Cardiac fibroblast (primary cell): ENCODE measurements around the gene DNAJC5G.

Source experiments
- DNase-seq, 2 donors: peaks; one replicate each; pipeline versions ENCODE4 v3.0.0 to v3.0.0-alpha.2; 2010; ENCODE audit warnings: low read depth in 2 of 2
- H3K4me3 ChIP-seq, 2 donors: replicated peaks in 1 of 2; 1 replicate in 1 of 2; 2 replicates in 1 of 2; pipeline ENCODE4 v1.5.1; 2011; ENCODE audit warnings: low read depth in 2 of 2, low read length in 2 of 2, mild to moderate bottlenecking in 2 of 2, moderate library complexity in 1 of 2
- CTCF ChIP-seq: IDR thresholded peaks from one replicate; pipeline ENCODE4 v1.5.1; 2011; ENCODE audit warnings: low read depth, mild to moderate bottlenecking, low read length, inconsistent platforms

DNAJC5G gene

GRCh38 chr2:27275211-27276150 is at the start of gene DNAJC5G:
TSS of gene DNAJC5G (plus strand) at chr2:27275433. CDS start at chr2:27276729, 1,296 bp downstream.
- H3K4me3 ChIP-seq: no peak within 1 kb of the TSS
- DNase-seq: no peak
- TF ChIP-seq CTCF: no peak

- DNase-seq: no peak
- no peak for TF ChIP-seq CTCF
Observed at GRCh38 chr2:27225526-27225925, 49.7 kb upstream of the DNAJC5G start.

GRCh38 chr2:27227501-27227900 is 47.7 kb upstream of the DNAJC5G start:
- TF ChIP-seq CTCF: no peak
- DNase-seq: no peak

More at GRCh38 chr2:27225526-27225925, 49.7 kb upstream of the DNAJC5G start:
- no peak overlapping the region for H3K4me3 ChIP-seq

GRCh38 chr2:27231921-27232320 is 43.3 kb upstream of the DNAJC5G start:
- no peak for TF ChIP-seq CTCF
- H3K4me3 ChIP-seq: no peak overlapping the region
- DNase-seq: no peak

More at GRCh38 chr2:27227501-27227900, 47.7 kb upstream of the DNAJC5G start:
- no peak overlapping the region for H3K4me3 ChIP-seq

- no peak for DNase-seq
- TF ChIP-seq CTCF: no peak
Observed at GRCh38 chr2:27233341-27233740, 41.9 kb upstream of the DNAJC5G start.

GRCh38 chr2:27236136-27236535 is 39.1 kb upstream of the DNAJC5G start:
- no peak overlapping the region for H3K4me3 ChIP-seq
- no peak for TF ChIP-seq CTCF
- DNase-seq: no peak

More at GRCh38 chr2:27233341-27233740, 41.9 kb upstream of the DNAJC5G start:
- no peak overlapping the region for H3K4me3 ChIP-seq
